Caco-2 (cell line): ENCODE results near the gene CENPP. TPM values are rescaled to one million over a fixed set of nuclear protein-coding genes. Genes with fewer than 3 reads are reported as not detected.

Experiments
- BruUV-seq: library from RNA; stranded (reverse); fragments of 400-500 nt; replicated peaks from 2 replicates; lab custom pipeline; 2021; lab: Mats Ljungman, UMichigan
- CTCF ChIA-PET: fragments of 300-600 bp; sonication (Branson Sonifier 250); formaldehyde crosslinking; loops from one replicate; lab custom pipeline; 2022; ENCODE audit warnings: antibody characterized with exemption; lab: Charles Lee
- POLR2A ChIA-PET: fragments of 300-600 bp; sonication (Branson Sonifier 250); formaldehyde crosslinking; loops from one replicate; lab custom pipeline; 2022; ENCODE audit warnings: antibody characterized with exemption; lab: Charles Lee
- DNase-seq, 2 experiments: peaks; one replicate each; pipeline versions ENCODE4 v3.0.0 to v3.0.0-alpha.2; 2020 to 2022
- H3K27me3 ChIP-seq: replicated peaks from 2 replicates; pipeline ENCODE4 v1.6.0; 2011; ENCODE audit warnings: low read length; ENCODE audit not compliant: control insufficient read depth, insufficient read depth
- H3K36me3 ChIP-seq: 2 replicates; pipeline ENCODE4 v1.5.1; 2011; ENCODE audit warnings: low read length; ENCODE audit not compliant: control insufficient read depth, insufficient read depth
- H3K4me1 ChIP-seq: fragments of 250-450 bp; sonication (Bioruptor Pico); 2 replicates; pipeline ENCODE4 v1.5.1; 2020; ENCODE audit warnings: mild to moderate bottlenecking
- H3K4me3 ChIP-seq: 2 replicates; pipeline ENCODE4 v1.5.1; 2011; ENCODE audit warnings: low read depth, mild to moderate bottlenecking, control low read depth, low read length
- H3K9me3 ChIP-seq: fragments of 250-450 bp; sonication (Bioruptor Pico); 2 replicates; pipeline ENCODE4 v1.5.1; 2020; ENCODE audit warnings: mild to moderate bottlenecking, moderate library complexity
- H3K27ac Mint-ChIP-seq: one replicate; pipeline ENCODE4 v1.8.0; 2022; ENCODE audit warnings: mixed read lengths; ENCODE audit not compliant: unreplicated experiment
- H3K27me3 Mint-ChIP-seq: one replicate; pipeline ENCODE4 v1.8.0; 2022; ENCODE audit warnings: mixed read lengths; ENCODE audit not compliant: insufficient read depth, unreplicated experiment
- H3K36me3 Mint-ChIP-seq: one replicate; pipeline ENCODE4 v1.8.0; 2022; ENCODE audit warnings: mild to moderate bottlenecking, mixed read lengths; ENCODE audit not compliant: insufficient read depth, unreplicated experiment
- H3K4me1 Mint-ChIP-seq: one replicate; pipeline ENCODE4 v1.8.0; 2022; ENCODE audit warnings: low read depth, mixed read lengths; ENCODE audit not compliant: unreplicated experiment
- H3K4me3 Mint-ChIP-seq: one replicate; pipeline ENCODE4 v1.8.0; 2022; ENCODE audit warnings: mild to moderate bottlenecking, moderate library complexity, mixed read lengths; ENCODE audit not compliant: unreplicated experiment
- H3K9me3 Mint-ChIP-seq: one replicate; pipeline ENCODE4 v1.8.0; 2022; ENCODE audit warnings: mixed read lengths; ENCODE audit not compliant: unreplicated experiment
- CTCF ChIP-seq, 2 experiments: fragments of 200-600 bp in 1 of 2; IDR thresholded peaks; 1 replicate in 1 of 2; 2 replicates in 1 of 2; pipeline versions ENCODE4 v1.5.1 to v1.8.0; 2011 to 2022; ENCODE audit warnings: antibody characterized with exemption in 1 of 2, control low read depth in 1 of 2, inconsistent platforms in 1 of 2, low read depth in 1 of 2, low read length in 1 of 2, mild to moderate bottlenecking in 1 of 2, moderate library complexity in 1 of 2; ENCODE audit not compliant: insufficient read depth in 1 of 2, severe bottlenecking in 1 of 2, unreplicated experiment in 1 of 2
- intact Hi-C: fragments of 100-400 bp; cut with micrococcal nuclease; formaldehyde crosslinking; loops from one replicate; pipeline ENCODE4 v1.10.0; 2022; ENCODE audit not compliant: unreplicated experiment
- total RNA-seq: library from RNA; stranded (reverse); gene quantifications from 2 replicates; pipeline ENCODE4 v1.2.3, GENCODE V29; 2022

Gene CENPP
- total RNA-seq, 1 experiment from 2014 or later = 7.6 TPM

GRCh38 chr9:92405818-92406217, 80.1 kb downstream of the CENPP start:
- ChIA-PET POLR2A (no interaction called here), CTCF (no interaction called here)
- peaks cover 5% of the 10 kb centered on the region for H3K36me3 Mint-ChIP-seq
- H3K27me3 Mint-ChIP-seq = no peaks in the 10 kb centered on the region
- BruUV-seq = no TSS peak
- Histone ChIP-seq H3K4me1 (no peaks in the 10 kb centered on the region), H3K4me3 (no peak overlapping the region), H3K36me3 (no peaks in the 10 kb centered on the region), H3K9me3 (no peaks in the 10 kb centered on the region), H3K27me3 (no peaks in the 10 kb centered on the region)
- no peak overlapping the region for H3K4me3 Mint-ChIP-seq
- TF ChIP-seq CTCF (IDR thresholded peaks at IDR 0.05; ENCODE audit: insufficient read depth in 1 of 2, low read depth in 1 of 2, low read length in 1 of 2, severe bottlenecking in 1 of 2, unreplicated experiment in 1 of 2) = no peak
- no peak for DNase-seq
- H3K4me1 Mint-ChIP-seq = peaks cover 6% of the 10 kb centered on the region
- no peak overlapping the region for H3K27ac Mint-ChIP-seq
- intact Hi-C loops = no loop called here
- H3K9me3 Mint-ChIP-seq = no peaks in the 10 kb centered on the region

GRCh38 chr9:92406477-92406876, 80.7 kb downstream of the CENPP start:
- CTCF ChIA-PET = no interaction called here
- no TSS peak for BruUV-seq
- no peaks in the 10 kb centered on the region for H3K27me3 Mint-ChIP-seq

GRCh38 chr9:92407818-92408217, 82.1 kb downstream of the CENPP start:
- peaks cover 6% of the 10 kb centered on the region for H3K4me1 Mint-ChIP-seq
- no TSS peak for BruUV-seq
- CTCF ChIA-PET = no interaction called here
- H3K36me3 Mint-ChIP-seq = peaks cover 5% of the 10 kb centered on the region
- POLR2A ChIA-PET = no interaction called here
- TF ChIP-seq CTCF (IDR thresholded peaks at IDR 0.05; ENCODE audit: insufficient read depth in 1 of 2, low read depth in 1 of 2, low read length in 1 of 2, severe bottlenecking in 1 of 2, unreplicated experiment in 1 of 2) = no peak
- no peaks in the 10 kb centered on the region for H3K4me1 ChIP-seq
- no peak overlapping the region for H3K27ac Mint-ChIP-seq
- no peaks in the 10 kb centered on the region for H3K36me3 ChIP-seq
- intact Hi-C loops = no loop called here
- no peak overlapping the region for H3K4me3 Mint-ChIP-seq
- no peaks in the 10 kb centered on the region for H3K27me3 Mint-ChIP-seq
- H3K27me3 ChIP-seq = no peaks in the 10 kb centered on the region
- no peaks in the 10 kb centered on the region for H3K9me3 Mint-ChIP-seq
- no peak for DNase-seq
- H3K9me3 ChIP-seq = no peaks in the 10 kb centered on the region
- H3K4me3 ChIP-seq = no peak overlapping the region

More at GRCh38 chr9:92406477-92406876, 80.7 kb downstream of the CENPP start:
- Mint-ChIP-seq H3K9me3 (no peaks in the 10 kb centered on the region), H3K4me1 (peaks cover 6% of the 10 kb centered on the region), H3K27ac (no peak overlapping the region), H3K4me3 (no peak overlapping the region), H3K36me3 (peaks cover 5% of the 10 kb centered on the region)
- intact Hi-C loops = no loop called here
- no peaks in the 10 kb centered on the region for H3K9me3 ChIP-seq
- no peak overlapping the region for H3K4me3 ChIP-seq
- no peaks in the 10 kb centered on the region for H3K36me3 ChIP-seq
- TF ChIP-seq CTCF (IDR thresholded peaks at IDR 0.05; ENCODE audit: insufficient read depth in 1 of 2, low read depth in 1 of 2, low read length in 1 of 2, severe bottlenecking in 1 of 2, unreplicated experiment in 1 of 2) = no peak
- no peaks in the 10 kb centered on the region for H3K27me3 ChIP-seq
- DNase-seq = no peak
- POLR2A ChIA-PET = no interaction called here
- H3K4me1 ChIP-seq = no peaks in the 10 kb centered on the region
